Hepatocyte (in vitro differentiated cells): Measurements from ENCODE around the gene KRT81. TPM values are rescaled to one million over a fixed set of nuclear protein-coding genes. Genes with fewer than 3 reads are reported as not detected.

Source experiments
- DNase-seq: peaks from one replicate; pipeline ENCODE4 v3.0.0-alpha.2; 2016; ENCODE audit warnings: low spot score
- H2AFZ ChIP-seq: fragments of 200-600 bp; sonication (generic); 2 replicates; pipeline ENCODE4 v1.6.0; 2016; ENCODE audit warnings: antibody characterized with exemption, mild to moderate bottlenecking
- H3K27ac ChIP-seq: fragments of 200-600 bp; sonication (generic); 2 replicates; pipeline ENCODE4 v1.5.1; 2016; ENCODE audit warnings: mild to moderate bottlenecking
- H3K27me3 ChIP-seq: fragments of 200-600 bp; sonication (generic); 2 replicates; pipeline ENCODE4 v1.6.1; 2016
- H3K36me3 ChIP-seq: fragments of 200-600 bp; sonication (generic); replicated peaks from 2 replicates; pipeline ENCODE4 v1.5.1; 2016; ENCODE audit warnings: low read depth; ENCODE audit not compliant: insufficient read depth
- H3K4me1 ChIP-seq: fragments of 200-600 bp; sonication (generic); 2 replicates; pipeline ENCODE4 v1.5.1; 2016; ENCODE audit warnings: mild to moderate bottlenecking, moderate library complexity; ENCODE audit not compliant: insufficient read depth
- H3K4me2 ChIP-seq: fragments of 200-600 bp; sonication (generic); 2 replicates; pipeline ENCODE4 v1.6.0; 2016
- H3K4me3 ChIP-seq: fragments of 200-600 bp; sonication (generic); 2 replicates; pipeline ENCODE4 v1.5.1; 2016; ENCODE audit warnings: mild to moderate bottlenecking
- H3K79me2 ChIP-seq: fragments of 200-600 bp; sonication (generic); 2 replicates; pipeline ENCODE4 v1.6.0; 2017; ENCODE audit warnings: mild to moderate bottlenecking
- H3K9me2 ChIP-seq: fragments of 200-600 bp; sonication (generic); replicated peaks from 2 replicates; pipeline ENCODE4 v1.6.0; 2017; ENCODE audit warnings: mild to moderate bottlenecking; ENCODE audit not compliant: insufficient read depth
- H3K9me3 ChIP-seq: fragments of 200-600 bp; sonication (generic); 2 replicates; pipeline ENCODE4 v1.5.1; 2016; ENCODE audit warnings: low read depth, mild to moderate bottlenecking
- H4K20me1 ChIP-seq: fragments of 200-600 bp; sonication (generic); 2 replicates; pipeline ENCODE4 v1.6.0; 2016; ENCODE audit warnings: mild to moderate bottlenecking; ENCODE audit not compliant: insufficient read depth, poor library complexity, severe bottlenecking
- EZH2 ChIP-seq: fragments of 200-600 bp; sonication (generic); IDR thresholded peaks from 2 replicates; pipeline ENCODE4 v1.6.1; 2016; ENCODE audit warnings: antibody characterized with exemption, mild to moderate bottlenecking, borderline replicate concordance
- EZH2phosphoT487 ChIP-seq: fragments of 200-600 bp; sonication (generic); IDR thresholded peaks from one replicate; pipeline ENCODE4 v1.6.1; 2018; ENCODE audit warnings: antibody characterized with exemption, mild to moderate bottlenecking, low read depth, moderate library complexity; ENCODE audit not compliant: unreplicated experiment, severe bottlenecking
- WGBS: methylation state at CpG from one replicate; pipeline ENCODE4 v1.1.6; 2016; ENCODE audit warnings: low lambda C conversion rate; ENCODE audit errors: missing lambda C conversion rate; 5-methylcytosine and 5-hydroxymethylcytosine counted together
- polyA plus RNA-seq: library from polyadenylated mRNA; unstranded; fragments of >200 nt; fragmentation: Nextera tagmentation; extraction: Ambion mirVana; gene quantifications from 2 replicates; pipeline ENCODE4 v1.2.1, GENCODE V29; 2016
- total RNA-seq: library from RNA; depleted of rRNA; stranded (reverse); fragments of >200 nt; gene quantifications from 2 replicates; pipeline ENCODE4 v1.2.3, GENCODE V29; 2014
- TF ChIP-seq, protein P1 (sequence below): fragments of 200-600 bp; sonication (generic); IDR thresholded peaks from 2 replicates; pipeline ENCODE4 v1.5.1; 2016; ENCODE audit warnings: antibody characterized with exemption, mild to moderate bottlenecking; ENCODE audit not compliant: poor library complexity

KRT81 gene
- total and polyA plus RNA-seq, 2 experiments from 2014 or later: not detected

DNA sequence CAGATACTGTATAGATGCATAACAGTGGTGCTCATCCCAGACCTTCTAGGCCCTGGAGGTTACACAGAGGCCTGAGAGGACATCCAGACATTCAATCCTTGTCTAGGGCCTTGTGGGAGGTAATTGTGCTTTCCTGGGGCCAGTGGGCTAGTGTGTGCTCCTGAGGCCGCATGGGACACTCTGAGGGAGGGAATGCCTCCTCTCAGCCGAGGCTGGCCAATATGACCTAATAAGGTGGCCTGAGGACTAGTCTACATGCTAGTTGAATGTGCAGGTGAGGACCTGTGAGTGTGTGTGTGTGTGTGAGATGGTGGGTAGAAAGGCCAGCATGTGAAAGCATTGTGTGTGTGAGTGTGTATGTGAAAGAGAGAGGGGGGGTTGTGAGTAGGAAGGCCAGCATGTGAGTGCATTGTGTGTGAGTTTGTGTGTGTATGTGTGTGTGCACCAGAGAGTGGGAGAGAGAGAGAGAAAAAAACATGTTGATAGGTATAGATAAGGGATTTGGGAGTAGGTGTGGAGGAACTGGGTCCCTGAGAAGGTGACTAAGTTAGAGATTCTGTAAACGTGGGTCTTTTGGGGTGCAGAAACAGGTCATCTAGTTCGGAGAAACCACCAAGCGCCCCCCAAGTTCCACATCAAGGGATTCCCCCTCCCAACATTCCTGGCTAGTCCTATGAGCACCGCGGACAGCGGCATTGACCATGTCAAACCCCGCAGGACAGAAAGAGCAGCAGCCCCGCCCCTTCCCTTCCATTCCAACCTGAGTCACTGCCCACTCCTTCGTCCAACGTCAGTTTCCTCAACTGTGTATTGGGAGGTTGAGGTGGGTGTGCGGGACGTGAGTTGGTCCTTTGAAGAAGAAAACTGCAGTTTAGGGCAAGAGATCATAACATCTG is 9.7 kb upstream of the KRT81 start:
- no peak overlapping the region for H3K27ac ChIP-seq
- no peaks in the 10 kb centered on the region for H3K9me2 ChIP-seq
- peaks cover 15% of the 10 kb centered on the region for H3K27me3 ChIP-seq
- TF ChIP-seq, protein P1, sequence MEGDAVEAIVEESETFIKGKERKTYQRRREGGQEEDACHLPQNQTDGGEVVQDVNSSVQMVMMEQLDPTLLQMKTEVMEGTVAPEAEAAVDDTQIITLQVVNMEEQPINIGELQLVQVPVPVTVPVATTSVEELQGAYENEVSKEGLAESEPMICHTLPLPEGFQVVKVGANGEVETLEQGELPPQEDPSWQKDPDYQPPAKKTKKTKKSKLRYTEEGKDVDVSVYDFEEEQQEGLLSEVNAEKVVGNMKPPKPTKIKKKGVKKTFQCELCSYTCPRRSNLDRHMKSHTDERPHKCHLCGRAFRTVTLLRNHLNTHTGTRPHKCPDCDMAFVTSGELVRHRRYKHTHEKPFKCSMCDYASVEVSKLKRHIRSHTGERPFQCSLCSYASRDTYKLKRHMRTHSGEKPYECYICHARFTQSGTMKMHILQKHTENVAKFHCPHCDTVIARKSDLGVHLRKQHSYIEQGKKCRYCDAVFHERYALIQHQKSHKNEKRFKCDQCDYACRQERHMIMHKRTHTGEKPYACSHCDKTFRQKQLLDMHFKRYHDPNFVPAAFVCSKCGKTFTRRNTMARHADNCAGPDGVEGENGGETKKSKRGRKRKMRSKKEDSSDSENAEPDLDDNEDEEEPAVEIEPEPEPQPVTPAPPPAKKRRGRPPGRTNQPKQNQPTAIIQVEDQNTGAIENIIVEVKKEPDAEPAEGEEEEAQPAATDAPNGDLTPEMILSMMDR: no peak
- no peak for TF ChIP-seq EZH2
- no peak for TF ChIP-seq EZH2phosphoT487
- no peaks in the 10 kb centered on the region for H3K79me2 ChIP-seq
- H3K4me3 ChIP-seq: no peak overlapping the region
- no peak overlapping the region for H3K4me2 ChIP-seq
- DNase-seq: no peak
- no peaks in the 10 kb centered on the region for H4K20me1 ChIP-seq
- no peaks in the 10 kb centered on the region for H3K4me1 ChIP-seq
- WGBS: 56% methylated on average over 14 of the region's 14 CpGs
- H3K36me3 ChIP-seq: no peaks in the 10 kb centered on the region
- H3K9me3 ChIP-seq: no peaks in the 10 kb centered on the region
- H2AFZ ChIP-seq: no peak overlapping the region

DNA sequence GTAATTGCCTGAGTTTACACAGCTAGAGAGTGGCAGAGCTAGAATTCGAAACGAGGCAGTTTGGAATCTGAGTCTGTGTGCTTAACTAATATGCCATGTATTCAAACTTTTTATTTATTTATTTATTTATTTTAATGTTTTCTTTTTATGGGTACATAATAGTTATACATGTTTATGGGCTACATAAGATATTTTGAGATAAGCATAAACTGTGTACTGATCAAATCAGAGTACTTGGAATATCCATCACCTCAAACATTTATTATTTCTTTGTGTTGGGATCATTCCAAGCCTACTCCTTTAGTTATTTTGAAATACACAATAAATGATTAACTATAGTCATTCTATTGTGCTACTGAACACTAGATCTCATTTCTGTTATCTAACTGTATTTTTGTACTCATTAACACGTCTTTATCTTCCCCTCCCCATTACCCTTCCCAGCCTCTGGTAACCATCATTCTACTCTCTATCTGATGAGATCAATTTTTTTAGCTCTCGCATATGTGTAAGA is 7.4 kb upstream of the KRT81 start:
- no peaks in the 10 kb centered on the region for H4K20me1 ChIP-seq
- H3K36me3 ChIP-seq: no peaks in the 10 kb centered on the region
- no peak for DNase-seq
- no peak overlapping the region for H3K27ac ChIP-seq
- no peaks in the 10 kb centered on the region for H3K9me2 ChIP-seq
- H3K4me2 ChIP-seq: no peak overlapping the region
- WGBS: 71% methylated on average over 4 of the region's 4 CpGs
- H3K27me3 ChIP-seq: peaks cover 15% of the 10 kb centered on the region
- TF ChIP-seq EZH2 (no peak), EZH2phosphoT487 (no peak)
- TF ChIP-seq, protein P1: no peak
- H3K79me2 ChIP-seq: no peaks in the 10 kb centered on the region
- no peak overlapping the region for H3K4me3 ChIP-seq
- no peaks in the 10 kb centered on the region for H3K9me3 ChIP-seq
- H3K4me1 ChIP-seq: no peaks in the 10 kb centered on the region
- H2AFZ ChIP-seq: no peak overlapping the region

DNA sequence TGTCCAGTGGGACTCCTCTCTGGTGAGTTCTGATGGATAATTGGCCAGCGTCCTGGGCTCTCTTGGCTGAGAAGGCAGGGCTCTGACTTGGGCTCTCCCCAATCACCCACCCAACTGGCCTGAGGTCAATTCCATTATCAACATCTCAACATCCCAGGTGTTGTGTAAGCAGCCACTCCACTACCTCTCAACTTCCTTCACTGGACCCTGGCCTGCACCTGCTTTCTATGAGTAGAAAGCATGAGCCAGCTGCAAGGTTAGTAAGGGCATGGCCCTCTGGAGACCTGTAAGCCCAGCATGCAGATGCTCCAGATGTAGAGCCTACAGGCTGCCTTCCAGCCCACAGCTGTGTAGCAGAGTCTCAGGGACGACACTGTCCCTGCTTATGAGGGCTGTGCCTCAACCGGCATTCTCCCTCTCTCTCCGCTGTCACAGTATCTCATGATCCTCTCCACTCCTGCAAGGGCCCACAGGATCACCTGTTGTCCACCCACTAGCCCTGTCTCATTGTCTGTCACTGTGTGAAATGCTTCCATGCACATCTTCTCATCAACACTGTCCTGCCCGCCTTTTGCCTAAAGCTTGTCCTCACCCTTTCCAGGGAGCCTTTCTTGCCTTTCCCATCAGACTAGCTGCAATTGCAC is 5.4 kb upstream of the KRT81 start:
- 93% methylated on average over 5 of the region's 5 CpGs for WGBS
- no peak overlapping the region for H2AFZ ChIP-seq

More for the DNA sequence above, 5.4 kb upstream of the KRT81 start:
- H3K9me2 ChIP-seq: no peaks in the 10 kb centered on the region
- H4K20me1 ChIP-seq: no peaks in the 10 kb centered on the region
- no peak for DNase-seq
- H3K36me3 ChIP-seq: no peaks in the 10 kb centered on the region
- no peak overlapping the region for H3K4me3 ChIP-seq
- no peaks in the 10 kb centered on the region for H3K4me1 ChIP-seq
- TF ChIP-seq EZH2 (no peak), EZH2phosphoT487 (no peak)
- TF ChIP-seq, protein P1: no peak
- H3K27ac ChIP-seq: no peak overlapping the region
- H3K9me3 ChIP-seq: no peaks in the 10 kb centered on the region
- H3K79me2 ChIP-seq: no peaks in the 10 kb centered on the region
- H3K4me2 ChIP-seq: no peak overlapping the region
- H3K27me3 ChIP-seq: peaks cover 20% of the 10 kb centered on the region
